HepG2 (cell line): ENCODE measurements around the gene C1S. TPM values are rescaled to one million over a fixed set of nuclear protein-coding genes. Genes with fewer than 3 reads are reported as not detected.

ENCODE experiments used
- ATAC-seq: fragments of 200-7000 bp; cut with Tn5 transposase; 3 replicates; pipeline ENCODE4 v1.9.1; 2020; ENCODE audit warnings: mild to moderate bottlenecking, moderate library complexity
- BruUV-seq: library from RNA; stranded (reverse); fragments of 400-500 nt; replicated peaks from 2 replicates; lab custom pipeline; 2021; lab: Mats Ljungman, UMichigan
- CTCF ChIA-PET: fragments of 300-600 bp; formaldehyde crosslinking; extraction: SDS; loops from one replicate; lab custom pipeline; 2021; ENCODE audit warnings: low total read pairs, inconsistent platforms, low intra/inter-chr PET ratio; lab: Yijun Ruan, JAX
- POLR2A ChIA-PET: fragments of 350-600 bp; sonication (Branson Sonifier 250); formaldehyde crosslinking; loops from one replicate; lab custom pipeline; 2020; ENCODE audit warnings: antibody characterized with exemption, inconsistent platforms; lab: Yijun Ruan, JAX
- DNase-seq: peaks from one replicate; pipeline ENCODE4 v3.0.0-alpha.2; 2015; ENCODE audit warnings: low spot score
- FAIRE-seq: peaks from 3 replicates; lab custom pipeline; 2011; peaks lifted over from hg19 to GRCh38; lab: Jason Lieb, UNC
- H2AFZ ChIP-seq: one replicate; pipeline ENCODE4 v1.6.1; 2011; ENCODE audit warnings: low read length, inconsistent platforms
- H3K27ac ChIP-seq: fragments of 300-600 bp; 3 replicates; pipeline ENCODE4 v1.8.0; 2011; ENCODE audit warnings: mixed run types, mild to moderate bottlenecking, mixed read lengths, low read length, inconsistent platforms; ENCODE audit not compliant: insufficient read depth; ENCODE audit errors: extremely low read length
- H3K27me3 ChIP-seq, 2 experiments: fragments of 200-600 bp in 1 of 2; 2 replicates in 1 of 2; 3 replicates in 1 of 2; pipeline versions ENCODE4 v1.6.0 to v1.8.0; 2011; ENCODE audit warnings: low read length in 2 of 2, mild to moderate bottlenecking in 2 of 2, moderate library complexity in 2 of 2, inconsistent platforms in 1 of 2; ENCODE audit not compliant: insufficient read depth in 2 of 2, control insufficient read depth in 1 of 2
- H3K36me3 ChIP-seq, 2 experiments: fragments of 200-600 bp in 1 of 2; replicated peaks in 1 of 2; 2 replicates in 1 of 2; 3 replicates in 1 of 2; pipeline versions ENCODE4 v1.5.1 to v1.8.0; 2011; ENCODE audit warnings: low read length in 2 of 2, inconsistent platforms in 1 of 2; ENCODE audit not compliant: insufficient read depth in 2 of 2, control insufficient read depth in 1 of 2
- H3K4me1 ChIP-seq: 2 replicates; pipeline ENCODE4 v1.5.1; 2012; ENCODE audit warnings: low read length, inconsistent platforms; ENCODE audit not compliant: insufficient read depth
- H3K4me2 ChIP-seq: 2 replicates; pipeline ENCODE4 v1.6.0; 2011; ENCODE audit warnings: low read depth, low read length, inconsistent platforms
- H3K4me3 ChIP-seq, 3 experiments: fragments of 200-600 bp in 1 of 3; sonication (generic), shearing (Covaris generic) in 1 of 3; replicated peaks in 1 of 3; 2 replicates each; pipeline ENCODE4 v1.5.1; 2011 to 2016; ENCODE audit warnings: low read length in 3 of 3, inconsistent platforms in 2 of 3, low read depth in 2 of 3, mild to moderate bottlenecking in 2 of 3, control low read depth in 1 of 3, mixed read lengths in 1 of 3; ENCODE audit not compliant: insufficient read depth in 1 of 3
- H3K79me2 ChIP-seq: one replicate; pipeline ENCODE4 v1.6.1; 2011; ENCODE audit warnings: low read length, inconsistent platforms; ENCODE audit not compliant: insufficient read depth
- H3K9ac ChIP-seq: 2 replicates; pipeline ENCODE4 v1.6.0; 2011; ENCODE audit warnings: mild to moderate bottlenecking, low read depth, low read length, inconsistent platforms; ENCODE audit not compliant: insufficient read depth
- H3K9me3 ChIP-seq: 2 replicates; pipeline ENCODE4 v1.5.1; 2012; ENCODE audit warnings: mild to moderate bottlenecking, low read length
- H4K20me1 ChIP-seq: 2 replicates; pipeline ENCODE4 v1.6.0; 2011; ENCODE audit warnings: inconsistent platforms, mild to moderate bottlenecking, low read length, moderate library complexity; ENCODE audit not compliant: insufficient read depth
- ATF4 ChIP-seq, 2 experiments: fragments of 450-650 bp in 1 of 2; sonication (generic) in 1 of 2; formaldehyde crosslinking; IDR thresholded peaks; 2 replicates each; pipeline versions ENCODE4 v1.5.0 to v1.8.0; 2020 to 2022; ENCODE audit warnings: mild to moderate bottlenecking in 1 of 2, missing genetic modification reagents in 1 of 2
- ATF7 ChIP-seq, 2 experiments: fragments of 450-650 bp in 1 of 2; sonication (generic) in 1 of 2; formaldehyde crosslinking in 1 of 2; IDR thresholded peaks; 2 replicates each; pipeline versions ENCODE4 v1.4.0 to v1.6.1; 2016 to 2020; ENCODE audit warnings: antibody characterized with exemption in 1 of 2, mild to moderate bottlenecking in 1 of 2, missing genetic modification reagents in 1 of 2
- KAT7 ChIP-seq: IDR thresholded peaks from 2 replicates; pipeline ENCODE4 v1.6.1; 2018; ENCODE audit warnings: borderline replicate concordance, missing compliant biosample characterization
- REPIN1 ChIP-seq: sonication (generic); formaldehyde crosslinking; IDR thresholded peaks from 2 replicates; pipeline ENCODE4 v1.8.0; 2022; ENCODE audit warnings: missing genetic modification reagents, low read depth, mild to moderate bottlenecking, borderline replicate concordance
- TBX3 ChIP-seq: fragments of 450-650 bp; IDR thresholded peaks from 2 replicates; pipeline ENCODE4 v1.6.1; 2017; ENCODE audit warnings: antibody characterized with exemption, mild to moderate bottlenecking, inconsistent platforms, borderline replicate concordance
- ZIK1 ChIP-seq: sonication (generic); formaldehyde crosslinking; IDR thresholded peaks from 2 replicates; pipeline ENCODE4 v1.5.0; 2020; ENCODE audit warnings: mild to moderate bottlenecking, low read depth, missing genetic modification reagents, borderline replicate concordance
- ZNF556 ChIP-seq: sonication (generic); formaldehyde crosslinking; IDR thresholded peaks from 2 replicates; pipeline ENCODE4 v1.4.0; 2020; ENCODE audit warnings: mild to moderate bottlenecking, missing genetic modification reagents, borderline replicate concordance
- ZNF879 ChIP-seq: sonication (generic); formaldehyde crosslinking; IDR thresholded peaks from 2 replicates; pipeline ENCODE4 v1.8.1; 2023; ENCODE audit warnings: missing genetic modification reagents
- WGBS: methylation state at CpG from one replicate; pipeline ENCODE4 v1.1.6; 2017; ENCODE audit warnings: low lambda C conversion rate; 5-methylcytosine and 5-hydroxymethylcytosine counted together
- in situ Hi-C: cut with HindIII; loops from 2 replicates; pipeline ENCODE4 v1.10.0; 2017; ENCODE audit warnings: low pct_unique_long_range_greater_than_20kb; ENCODE audit not compliant: extremely low pct_ligation_motif_present
- intact Hi-C: fragments of 100-400 bp; cut with micrococcal nuclease; formaldehyde crosslinking; loops from one replicate; pipeline ENCODE4 v1.10.0; 2022; ENCODE audit not compliant: unreplicated experiment
- polyA plus RNA-seq, 8 experiments: library from polyadenylated mRNA; depleted of rRNA in 3 of 8; stranded (reverse) in 7 of 8; unstranded in 1 of 8; fragments of >200 nt; fragmentation: Illumina TruSeq in 4 of 8; extraction: Trizol in 4 of 8; gene quantifications; 2 replicates each; pipeline versions ENCODE4 v1.2.1 to v1.2.3, GENCODE V29; 2011 to 2016; ENCODE audit warnings: low read depth in 4 of 8, missing spikeins in 1 of 8, mixed read lengths in 1 of 8; ENCODE audit not compliant: insufficient read depth in 1 of 8
- total RNA-seq, 5 experiments: library from RNA; depleted of rRNA; stranded (reverse); fragments of >200 nt; fragmentation: Illumina TruSeq; extraction: Trizol; gene quantifications; 2 replicates each; pipeline ENCODE4 v1.2.3, GENCODE V29; 2016; ENCODE audit warnings: low read depth in 1 of 5

C1S gene
- total and polyA plus RNA-seq, 2 of the 13 experiments (the other 11 are each of a cell fraction or from before 2014, with no cell fraction given), result 14.5 to 18.2 TPM

- intact Hi-C loops, result loop anchor here (2.0 kb wide), 1 partner anchor 17 kb away; the partner anchor contains the start of gene C1S
- H3K27me3 ChIP-seq, result no peaks in the 10 kb centered on the region
- in situ Hi-C loops, result no loop called here
- no peaks in the 10 kb centered on the region for H3K36me3 ChIP-seq
- POLR2A ChIA-PET, result no interaction called here
- DNase-seq, result no peak
- H3K27ac ChIP-seq, result no peak overlapping the region
- WGBS, result 24% methylated on average over 4 of the region's 4 CpGs
- H3K9ac ChIP-seq, result no peak overlapping the region
- no peaks in the 10 kb centered on the region for H4K20me1 ChIP-seq
- H3K4me3 ChIP-seq, result no peak overlapping the region
- ATAC-seq, result no peak
- CTCF ChIA-PET, result interaction anchor here (0.8 kb wide), 1 partner anchor 18 kb away, joined by 3 read pairs; the partner anchor contains the start of gene C1S
- H2AFZ ChIP-seq, result no peak overlapping the region
- BruUV-seq, result no TSS peak
- FAIRE-seq, result peak; percentile 26
- no peaks in the 10 kb centered on the region for H3K79me2 ChIP-seq
- H3K4me1 ChIP-seq, result peaks cover 25% of the 10 kb centered on the region
- 0 out of 2 replicates have a peak, but pooled peaks cover 2% of the 10 kb centered on the region for H3K9me3 ChIP-seq
- no peak for TF ChIP-seq KAT7 (CRISPR knock-in tag)
- no peak for TF ChIP-seq ZIK1 (CRISPR knock-in tag)
- no peak for TF ChIP-seq ATF4 (CRISPR knock-in tag; IDR thresholded peaks at IDR 0.05)
- no peak for TF ChIP-seq ATF7 (IDR thresholded peaks at IDR 0.05)
- TF ChIP-seq ATF7 (CRISPR knock-in tag; IDR thresholded peaks at IDR 0.05), result no peak
- no peak for TF ChIP-seq TBX3
- TF ChIP-seq REPIN1, result no peak
- no peak for TF ChIP-seq ZNF879
- no peak for TF ChIP-seq ZNF556 (CRISPR knock-in tag)
- no peak overlapping the region for H3K4me2 ChIP-seq
These were observed 17.6 kb downstream of the C1S start for GRCh38 chr12:7078163-7078562.
